Neural progenitor cell (in vitro differentiated cells): ENCODE measurements around the gene HTR6.

Experiments used
- CTCF ChIP-seq: fragments of 200-600 bp; sonication (generic); IDR thresholded peaks from 2 replicates; pipeline ENCODE4 v1.5.1; 2017; ENCODE audit warnings: antibody characterized with exemption, mild to moderate bottlenecking
- EZH2 ChIP-seq: fragments of 200-600 bp; sonication (generic); IDR thresholded peaks from 2 replicates; pipeline ENCODE4 v1.6.1; 2017; ENCODE audit warnings: antibody characterized with exemption, mild to moderate bottlenecking, moderate library complexity
- EZH2phosphoT487 ChIP-seq: fragments of 200-600 bp; sonication (generic); IDR thresholded peaks from 2 replicates; pipeline ENCODE4 v1.6.1; 2017; ENCODE audit warnings: antibody characterized with exemption

DNA sequence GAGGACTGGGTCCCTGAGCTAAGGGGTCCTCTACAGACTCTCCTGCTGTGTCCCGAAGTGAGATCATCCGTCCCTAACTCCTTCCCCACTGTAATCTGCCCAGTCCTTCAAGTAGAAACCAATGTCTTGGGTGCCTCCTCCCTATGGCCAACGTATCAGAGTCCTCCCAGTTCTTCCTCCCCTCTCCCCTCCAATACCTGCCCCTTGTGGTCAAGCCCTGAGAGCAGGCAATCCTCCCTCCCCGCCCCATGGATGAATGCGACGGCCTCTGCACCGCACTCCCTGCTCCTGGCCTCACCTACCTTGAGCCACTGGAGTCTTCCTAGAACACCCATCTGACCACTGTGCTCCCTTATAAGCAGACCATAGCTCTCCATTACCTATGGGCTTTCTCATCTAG is 31.1 kb downstream of the HTR6 start:
- TF ChIP-seq EZH2phosphoT487 (no peak), CTCF (no peak), EZH2 (no peak)
